ENCODE measurements around the gene SLCO1B1. TPM values are rescaled to one million over a fixed set of nuclear protein-coding genes. Genes with fewer than 3 reads are reported as not detected.
"Not testable (repeated sequence)": the region's sequence is repeated elsewhere in the genome, so short reads cannot be mapped to it uniquely, and the experiment has no call there.

SLCO1B1 gene
- total RNA-seq, 2 experiments from 2014 or later = not detected

GRCh38 chr12:21129351-21129750 lies 1.6 kb upstream of the SLCO1B1 start:
- Mint-ChIP-seq H3K4me3 (no peak overlapping the region), H3K27me3 (no peaks in the 10 kb centered on the region), H3K9me3 (peaks cover 7% of the 10 kb centered on the region), H3K36me3 (ENCODE audit: low read depth) (no peaks in the 10 kb centered on the region), H3K27ac (no peak overlapping the region), H3K4me1 (ENCODE audit: low read depth) (no peaks in the 10 kb centered on the region)
- intact Hi-C loops (cut with micrococcal nuclease) = no loop called here
- TF ChIP-seq CTCF (IDR thresholded peaks at IDR 0.05) = no peak
- ChIA-PET POLR2A (no interaction called here), CTCF (no interaction called here)
- DNase-seq (no peak), ATAC-seq (no peak)

- CTCF ChIA-PET = no interaction called here
- POLR2A ChIA-PET = no interaction called here
- no peak overlapping the region for H3K4me3 Mint-ChIP-seq
- TF ChIP-seq CTCF (IDR thresholded peaks at IDR 0.05) = no peak
- no peaks in the 10 kb centered on the region for H3K4me1 Mint-ChIP-seq (ENCODE audit: low read depth)
- no peak for DNase-seq
- no peaks in the 10 kb centered on the region for H3K27me3 Mint-ChIP-seq
- peaks cover 4% of the 10 kb centered on the region for H3K9me3 Mint-ChIP-seq
- H3K27ac Mint-ChIP-seq = no peak overlapping the region
- ATAC-seq = no peak
- H3K36me3 Mint-ChIP-seq (ENCODE audit: low read depth) = no peaks in the 10 kb centered on the region
- intact Hi-C loops (cut with micrococcal nuclease) = no loop called here
These were observed 1.1 kb upstream of the SLCO1B1 start for GRCh38 chr12:21129906-21130305.

- H3K36me3 Mint-ChIP-seq (ENCODE audit: low read depth); DNase-seq; ATAC-seq; intact Hi-C loops (cut with micrococcal nuclease); POLR2A ChIA-PET; H3K27me3 Mint-ChIP-seq; H3K9me3 Mint-ChIP-seq; H3K4me1 Mint-ChIP-seq (ENCODE audit: low read depth); CTCF ChIA-PET; H3K4me3 Mint-ChIP-seq; H3K27ac Mint-ChIP-seq: not testable (repeated sequence)
These were observed 6.5 kb downstream of the SLCO1B1 start for GRCh38 chr12:21137318-21137999.

DNA sequence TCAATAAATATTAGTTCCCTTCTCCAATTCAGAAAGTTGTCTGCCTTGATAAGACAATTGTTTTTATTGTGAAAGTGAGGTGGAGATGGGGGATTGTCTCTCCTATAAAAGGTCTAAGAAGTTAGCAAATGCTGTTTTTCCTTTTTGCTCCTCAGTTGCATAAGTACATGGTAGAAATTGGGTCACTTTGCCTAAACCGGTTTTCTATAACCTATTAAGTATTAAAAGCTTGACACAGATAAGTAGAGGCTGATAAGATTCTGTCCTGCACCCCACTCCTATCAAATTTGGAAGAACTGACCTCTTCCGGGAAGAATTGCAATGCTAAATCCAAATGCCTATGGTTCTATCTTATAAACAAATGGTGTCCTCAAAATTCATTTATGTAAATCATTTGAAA lies 7.0 kb downstream of the SLCO1B1 start:
- no peak overlapping the region for H3K27ac Mint-ChIP-seq
- DNase-seq (no peak), ATAC-seq (no peak)
- ChIA-PET POLR2A (no interaction called here), CTCF (no interaction called here)
- H3K36me3 Mint-ChIP-seq (ENCODE audit: low read depth) = no peaks in the 10 kb centered on the region
- peaks cover 3% of the 10 kb centered on the region for H3K9me3 Mint-ChIP-seq
- no peak for TF ChIP-seq CTCF (IDR thresholded peaks at IDR 0.05)
- intact Hi-C loops (cut with micrococcal nuclease) = no loop called here
- no peak overlapping the region for H3K4me3 Mint-ChIP-seq
- no peaks in the 10 kb centered on the region for H3K4me1 Mint-ChIP-seq (ENCODE audit: low read depth)
- no peaks in the 10 kb centered on the region for H3K27me3 Mint-ChIP-seq

DNA sequence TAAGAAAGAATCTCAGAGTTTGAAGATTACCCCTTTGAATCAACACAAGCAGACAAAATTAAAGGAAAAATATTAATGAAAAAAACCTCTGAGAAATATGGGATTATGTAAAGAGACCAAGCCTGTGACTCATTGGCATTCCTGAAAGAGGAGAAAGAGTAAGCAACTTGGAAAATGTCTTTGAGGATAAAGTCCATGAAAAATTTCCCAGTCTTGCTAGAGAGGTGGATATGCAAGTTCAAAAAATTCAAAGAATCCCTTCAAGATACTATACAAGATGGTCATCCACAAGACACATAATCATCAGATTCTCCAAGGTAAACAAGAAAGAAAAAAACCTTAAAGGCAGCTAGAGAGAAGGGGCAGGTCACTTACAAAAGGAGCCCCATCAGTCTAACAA lies 13.3 kb downstream of the SLCO1B1 start:
- Mint-ChIP-seq H3K9me3 (peaks cover 1% of the 10 kb centered on the region), H3K4me3 (no peak overlapping the region), H3K27me3 (no peaks in the 10 kb centered on the region), H3K36me3 (ENCODE audit: low read depth) (no peaks in the 10 kb centered on the region), H3K4me1 (ENCODE audit: low read depth) (no peaks in the 10 kb centered on the region), H3K27ac (no peak overlapping the region)
- TF ChIP-seq CTCF (IDR thresholded peaks at IDR 0.05) = no peak
- ATAC-seq = no peak
- no peak for DNase-seq
- ChIA-PET CTCF (no interaction called here), POLR2A (no interaction called here)
- intact Hi-C loops (cut with micrococcal nuclease) = no loop called here

DNA sequence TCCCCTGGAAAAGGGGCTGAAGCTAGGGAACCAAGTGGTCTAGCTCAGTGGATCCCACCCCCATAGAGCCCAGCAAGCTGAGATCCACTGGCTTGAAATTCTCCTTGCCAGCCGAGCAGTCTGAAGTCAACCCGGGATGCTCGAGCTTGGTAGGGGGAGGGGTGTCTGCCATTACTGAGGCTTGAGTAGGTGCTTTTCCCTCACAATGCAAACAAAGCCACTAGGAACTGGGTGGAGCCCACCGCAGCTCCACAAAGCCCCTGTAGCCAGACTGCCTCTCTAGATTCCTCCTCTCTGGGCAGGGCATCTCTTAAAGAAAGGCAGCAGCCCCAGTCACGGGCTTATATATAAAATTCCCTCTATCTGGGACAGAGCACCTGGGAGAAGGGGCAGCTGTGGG lies 18.9 kb downstream of the SLCO1B1 start:
- H3K27ac Mint-ChIP-seq; intact Hi-C loops (cut with micrococcal nuclease); H3K4me1 Mint-ChIP-seq (ENCODE audit: low read depth); H3K36me3 Mint-ChIP-seq (ENCODE audit: low read depth); ATAC-seq; H3K9me3 Mint-ChIP-seq; CTCF ChIA-PET; DNase-seq; H3K4me3 Mint-ChIP-seq; H3K27me3 Mint-ChIP-seq: not testable (repeated sequence)
- POLR2A ChIA-PET = interaction anchor here (0.6 kb wide), 1 partner anchor 34 kb away, joined by 4 read pairs; no protein-coding TSS in a partner anchor

Data from activated CD8-positive, alpha-beta T cell treated with anti-CD3 and anti-CD28 coated beads for 36 hours (primary cell).